HG03103 (cell line): ENCODE data around the gene SLC6A1.

ENCODE experiments used
- ATAC-seq: cut with Tn5 transposase; IDR thresholded peaks from one replicate; pipeline ENCODE4 v1.9.1; 2021; ENCODE audit warnings: low read depth; ENCODE audit not compliant: unreplicated experiment

The SLC6A1 gene

DNA sequence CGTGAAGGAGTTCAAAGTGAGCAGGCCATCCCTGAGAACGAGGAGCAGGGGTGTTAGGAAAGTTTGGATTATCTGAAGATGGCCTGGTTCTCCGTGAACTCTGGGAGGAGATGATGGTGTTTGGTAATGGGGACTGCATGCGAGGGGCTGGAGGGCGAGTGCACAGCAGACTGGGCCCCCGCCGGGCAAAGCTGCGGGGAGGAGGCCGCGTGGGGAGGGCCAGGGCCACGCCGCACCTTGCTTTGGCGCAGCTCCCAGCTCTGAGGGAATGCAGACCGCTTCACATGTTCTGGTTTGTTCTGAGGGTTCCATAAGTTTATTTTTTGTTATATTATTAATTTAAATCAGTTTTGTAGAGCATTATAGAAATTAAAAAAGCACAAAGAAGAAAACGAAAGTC is 22.2 kb downstream of the SLC6A1 start:
- no peak for ATAC-seq

- ATAC-seq = no peak
Observed at GRCh38 chr3:11015369-11015768, 22.8 kb downstream of the SLC6A1 start.

GRCh38 chr3:11016727-11017126 is 24.2 kb downstream of the SLC6A1 start:
- ATAC-seq = no peak

GRCh38 chr3:11019116-11019819 is 26.7 kb downstream of the SLC6A1 start:
- no peak for ATAC-seq

DNA sequence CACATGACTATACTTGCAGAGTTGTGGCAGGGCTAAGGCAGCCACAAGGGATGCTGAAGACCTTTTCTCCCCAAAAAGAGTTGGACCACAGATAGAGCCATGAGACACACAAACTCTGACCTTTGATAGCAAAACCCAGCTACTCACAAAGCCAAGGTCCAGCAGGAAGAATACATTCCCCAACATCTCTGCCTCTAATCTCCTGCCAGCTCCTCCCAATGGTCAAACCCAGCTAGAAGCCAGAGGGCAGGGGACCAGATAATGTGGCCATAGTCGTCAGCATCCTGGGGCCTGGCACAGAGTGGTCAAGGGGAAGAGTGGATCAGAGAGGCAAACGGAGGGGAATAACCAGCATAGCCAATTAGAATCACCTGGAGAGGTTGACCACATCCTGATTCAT is 28.2 kb downstream of the SLC6A1 start:
- ATAC-seq = no peak

DNA sequence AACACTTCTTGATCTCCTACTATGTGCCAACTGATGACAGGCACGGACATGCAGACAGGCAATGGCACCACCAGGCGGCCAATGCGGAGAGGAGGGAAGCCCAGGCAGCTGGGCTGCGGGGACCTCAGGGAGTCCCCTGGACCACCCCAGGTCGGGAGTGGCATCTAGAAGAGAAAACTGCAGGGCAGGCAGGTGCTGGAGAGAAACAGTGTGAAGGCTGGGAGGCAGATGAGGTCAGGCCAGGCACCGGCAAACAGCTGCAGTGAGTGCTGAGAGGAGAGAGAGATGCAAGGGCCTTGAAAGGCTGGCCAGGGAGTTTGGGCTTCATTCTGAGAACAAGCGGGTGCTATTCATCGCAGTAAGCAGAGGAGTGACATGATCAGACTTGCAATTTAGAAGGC is 29.1 kb downstream of the SLC6A1 start:
- ATAC-seq = no peak

DNA sequence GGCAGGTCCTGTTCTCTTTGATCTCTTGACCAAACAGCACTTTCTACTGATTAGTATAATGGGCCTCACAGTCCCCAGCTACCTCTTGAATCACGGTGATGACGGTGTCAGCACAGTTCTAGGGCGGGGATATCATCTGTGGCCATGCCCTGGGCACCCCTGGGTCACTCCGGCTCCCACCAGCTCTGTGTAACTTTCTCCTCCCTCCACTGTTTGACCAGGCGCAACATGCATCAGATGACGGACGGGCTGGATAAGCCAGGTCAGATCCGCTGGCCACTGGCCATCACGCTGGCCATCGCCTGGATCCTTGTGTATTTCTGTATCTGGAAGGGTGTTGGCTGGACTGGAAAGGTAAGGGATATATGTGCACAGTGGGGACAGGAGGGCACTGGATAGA is 29.6 kb downstream of the SLC6A1 start:
- no peak for ATAC-seq

DNA sequence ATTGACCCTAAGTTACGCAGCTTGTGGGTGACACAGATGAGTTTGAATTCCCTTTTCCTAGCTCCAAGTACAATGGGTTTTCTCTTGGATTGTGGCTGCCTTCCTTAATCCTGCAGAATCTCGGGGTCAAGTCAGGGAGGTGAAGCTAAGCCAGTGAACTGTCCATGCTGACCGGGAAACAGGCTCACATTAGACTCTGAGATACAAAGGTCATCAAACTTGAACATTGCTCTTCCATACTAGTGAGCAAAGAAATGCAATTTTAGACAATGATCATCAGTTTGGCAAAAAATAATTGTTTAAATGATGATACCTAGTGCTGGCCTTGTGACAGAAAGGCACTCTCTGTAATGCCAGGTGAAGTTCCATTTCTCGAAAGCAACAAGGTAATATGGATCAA is 31.6 kb downstream of the SLC6A1 start:
- no peak for ATAC-seq

DNA sequence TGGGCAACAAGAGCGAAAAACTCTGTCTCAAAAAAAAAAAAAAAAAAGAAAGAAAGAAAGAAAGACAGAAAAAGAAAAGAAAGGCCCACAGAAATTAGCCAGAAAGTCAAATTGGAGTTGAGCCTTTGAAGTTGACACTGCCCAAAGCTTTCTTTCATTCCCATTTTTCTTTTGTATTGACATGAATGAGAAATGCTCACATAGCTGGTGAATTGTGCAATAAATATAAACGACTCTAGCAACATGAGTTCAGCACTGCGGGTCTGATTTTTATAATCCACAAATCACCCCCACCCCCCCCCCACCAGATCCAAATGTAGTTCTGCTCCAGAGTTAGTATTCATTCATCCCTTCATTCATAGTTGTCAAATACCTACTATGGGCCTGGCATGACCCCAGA is 37.4 kb downstream of the SLC6A1 start:
- no peak for ATAC-seq

GRCh38 chr3:11033871-11034270 is 41.3 kb downstream of the SLC6A1 start:
- ATAC-seq = no peak

DNA sequence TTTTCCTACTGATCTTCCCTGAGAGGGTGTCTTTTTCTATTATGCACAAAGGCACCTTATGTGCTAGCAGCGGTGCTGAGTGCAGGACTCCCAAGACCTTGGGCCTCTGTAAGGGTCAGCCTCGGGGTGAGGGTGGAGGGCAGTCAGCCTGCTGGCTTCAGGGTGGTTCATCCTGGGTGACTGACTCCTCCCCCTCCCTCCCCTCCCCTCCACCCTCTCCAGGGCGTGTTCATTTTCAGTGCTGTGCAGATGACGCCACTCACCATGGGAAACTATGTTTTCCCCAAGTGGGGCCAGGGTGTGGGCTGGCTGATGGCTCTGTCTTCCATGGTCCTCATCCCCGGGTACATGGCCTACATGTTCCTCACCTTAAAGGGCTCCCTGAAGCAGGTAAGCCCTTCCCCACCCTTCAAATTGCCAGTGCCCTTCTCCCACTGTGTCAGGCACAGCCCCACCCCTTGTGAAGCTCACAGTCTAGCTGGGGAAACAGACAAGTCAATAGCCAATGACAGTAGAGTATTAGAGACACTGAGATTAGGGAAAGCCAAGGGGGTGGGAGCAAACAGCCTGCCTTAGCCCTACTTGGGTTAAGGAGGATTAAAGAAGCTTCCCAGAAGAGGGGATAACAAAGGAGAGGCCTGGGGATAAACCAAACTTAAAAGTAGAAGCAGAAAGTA is 41.9 kb downstream of the SLC6A1 start:
- ATAC-seq = no peak

DNA sequence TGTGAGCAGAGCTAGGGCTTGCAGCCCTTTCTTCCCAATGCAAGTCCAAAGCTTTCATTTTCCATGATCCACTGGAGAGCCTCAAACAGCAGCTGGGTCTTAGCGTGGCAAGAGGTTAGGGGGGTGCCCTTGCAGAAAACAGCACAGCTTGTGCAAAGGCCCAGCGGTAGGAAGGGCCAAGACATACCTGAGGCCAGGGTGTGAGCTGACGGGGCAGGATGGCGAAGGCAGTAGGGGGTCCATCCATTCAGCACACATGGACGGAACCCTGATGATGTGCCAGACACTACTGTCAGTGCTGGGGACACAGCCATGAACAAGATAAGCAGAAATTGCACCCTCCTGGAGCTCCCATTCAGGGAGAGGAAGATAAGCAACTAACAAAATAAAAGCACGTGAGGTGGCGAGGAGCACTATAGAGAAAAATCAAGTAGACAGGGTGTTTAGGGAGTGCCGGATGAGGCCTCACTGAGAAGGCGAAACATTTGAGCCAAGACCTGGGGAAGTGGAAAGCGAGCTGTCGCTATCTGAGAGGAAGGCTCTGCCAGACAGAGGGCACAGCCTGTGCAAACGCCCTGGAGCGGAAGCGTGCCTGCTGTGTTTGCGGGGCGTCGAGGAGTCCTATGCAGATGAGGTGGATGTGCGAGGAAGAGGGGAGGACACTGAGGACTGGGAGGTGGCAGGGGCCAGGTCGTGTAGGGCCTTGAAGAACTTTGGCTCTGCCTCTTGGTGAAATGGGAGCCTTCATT is 43.4 kb downstream of the SLC6A1 start:
- ATAC-seq = no peak

GRCh38 chr3:11037241-11037873 is 44.8 kb downstream of the SLC6A1 start:
- no peak for ATAC-seq

DNA sequence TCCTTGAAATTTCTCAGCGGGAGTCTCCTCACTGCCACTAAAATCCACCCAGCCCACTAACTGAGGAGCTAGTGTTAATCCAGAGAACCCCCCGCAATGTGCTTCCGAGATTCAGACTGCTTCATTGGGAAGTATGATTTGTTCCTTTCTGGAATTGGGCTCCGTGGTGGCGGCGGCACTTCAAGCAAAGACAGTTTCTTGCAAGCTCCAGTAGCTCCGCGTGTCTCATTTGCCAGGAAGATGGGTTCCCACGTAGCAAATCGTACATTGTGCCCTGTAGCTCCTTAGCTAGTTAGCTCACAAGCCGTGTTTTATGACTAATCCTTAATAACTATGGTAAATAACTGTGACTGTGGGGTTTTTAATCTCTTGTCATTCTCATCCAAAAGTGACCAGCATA is 45.4 kb downstream of the SLC6A1 start:
- ATAC-seq = no peak

GRCh38 chr3:11045536-11045935 is 53.0 kb downstream of the SLC6A1 start:
- ATAC-seq = no peak

DNA sequence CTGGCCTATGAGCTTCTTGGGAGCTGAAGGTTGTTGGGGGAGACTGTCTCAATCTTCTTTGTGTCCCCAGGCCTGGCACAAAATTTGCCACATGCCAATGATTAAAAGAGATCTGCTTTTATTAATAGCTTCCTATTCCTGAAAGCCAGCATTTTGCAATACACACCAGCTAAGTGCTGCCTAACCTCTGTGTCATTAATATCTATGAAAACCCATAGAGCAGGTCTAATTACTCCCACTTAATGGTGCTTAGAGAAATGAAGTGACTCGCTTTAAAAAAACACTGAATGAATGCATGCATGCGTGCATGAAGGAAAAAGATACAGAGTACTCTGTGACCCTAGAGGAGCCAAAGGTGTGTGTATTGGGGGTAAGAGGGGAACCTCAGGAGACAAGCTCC is 55.0 kb downstream of the SLC6A1 start:
- ATAC-seq = no peak

DNA sequence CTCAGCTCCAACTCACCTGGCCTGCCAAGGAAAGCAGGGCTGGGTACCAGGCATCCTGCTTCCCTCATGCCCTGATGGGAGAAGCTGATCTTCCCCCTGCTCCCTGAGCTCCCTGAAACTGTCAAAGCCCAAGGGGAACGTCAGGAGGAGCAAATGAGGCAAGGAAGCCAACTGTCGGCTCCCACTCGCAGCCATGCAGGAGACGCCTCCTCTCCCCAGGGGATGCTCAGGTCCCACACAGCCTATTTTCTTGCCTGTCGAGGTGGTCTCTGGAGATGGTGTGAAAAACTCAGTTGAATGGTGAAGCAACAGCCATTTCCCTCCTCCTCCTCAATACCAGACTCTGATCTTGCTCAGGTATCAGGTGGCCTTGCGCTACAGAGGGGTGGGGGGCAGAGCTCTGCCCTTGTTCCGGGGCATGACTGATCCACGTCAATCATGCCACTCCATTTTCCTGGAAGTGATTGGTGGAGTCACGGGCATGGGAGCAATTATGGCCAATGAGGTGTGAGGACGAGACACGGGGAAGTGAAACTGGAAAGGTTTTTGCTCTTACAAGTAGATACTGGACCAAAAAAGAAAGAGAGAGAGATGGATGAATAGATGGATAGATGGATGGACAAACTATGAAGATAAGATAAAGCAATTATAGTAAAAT is 58.2 kb downstream of the SLC6A1 start:
- ATAC-seq = no peak

DNA sequence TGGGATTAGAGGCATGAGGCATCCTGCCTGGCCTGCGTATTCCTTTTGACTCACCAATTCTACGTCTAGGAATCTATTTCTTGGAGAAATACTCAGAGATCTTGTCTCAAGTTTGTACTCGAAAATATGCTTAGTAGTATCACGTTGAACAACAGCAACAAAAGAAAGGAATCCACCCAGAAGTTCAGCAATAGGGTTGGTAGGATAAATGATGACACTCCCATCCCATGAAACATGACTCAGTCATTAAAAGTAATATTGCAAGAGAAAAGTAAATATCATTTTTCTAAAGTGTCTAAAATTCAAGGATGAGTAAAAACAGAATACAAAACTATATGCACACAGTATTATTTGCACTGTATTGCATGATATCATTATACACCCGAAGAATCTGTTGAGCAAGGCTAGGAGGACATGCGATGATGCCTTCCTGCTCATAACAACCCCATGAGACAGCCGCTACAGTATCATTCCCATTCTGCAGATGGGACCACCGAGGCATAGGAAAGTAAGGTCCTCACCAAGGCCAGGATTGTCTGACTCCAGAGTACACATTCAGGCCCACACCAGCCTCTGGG is 61.5 kb downstream of the SLC6A1 start:
- ATAC-seq = no peak

- no peak for ATAC-seq
Observed at GRCh38 chr3:11054739-11055438, 62.3 kb downstream of the SLC6A1 start.

- no peak for ATAC-seq
Observed at GRCh38 chr3:11055496-11055895, 62.9 kb downstream of the SLC6A1 start.
